H7 (cell line): ENCODE results near the gene DNM3. TPM values are rescaled to one million over a fixed set of nuclear protein-coding genes. Genes with fewer than 3 reads are reported as not detected.
A peak's percentile ranks its signal among the peaks of the same experiment; 100 is the strongest.
"Not testable (repeated sequence)": the region's sequence is repeated elsewhere in the genome, so short reads cannot be mapped to it uniquely, and the experiment has no call there.

ENCODE experiments used
- DNase-seq: peaks from one replicate; pipeline ENCODE4 v3.0.0; 2012
- H3K27me3 ChIP-seq: 2 replicates; pipeline ENCODE4 v1.6.0; 2011; ENCODE audit warnings: mild to moderate bottlenecking, low read length; ENCODE audit not compliant: control insufficient read depth, insufficient read depth
- H3K36me3 ChIP-seq: replicated peaks from 2 replicates; pipeline ENCODE4 v1.5.1; 2011; ENCODE audit warnings: low read length; ENCODE audit not compliant: control insufficient read depth, insufficient read depth
- H3K4me3 ChIP-seq: 2 replicates; pipeline ENCODE4 v1.5.1; 2011; ENCODE audit warnings: low read depth, mild to moderate bottlenecking, control low read depth, low read length, moderate library complexity; ENCODE audit not compliant: insufficient read depth
- total RNA-seq: library from RNA; depleted of rRNA; stranded (reverse); fragments of >200 nt; shearing (Covaris generic); gene quantifications from 2 replicates; pipeline ENCODE4 v1.2.3, GENCODE V29; 2014

The DNM3 gene
- total RNA-seq, 1 experiment from 2014 or later = 0.73 TPM

DNA sequence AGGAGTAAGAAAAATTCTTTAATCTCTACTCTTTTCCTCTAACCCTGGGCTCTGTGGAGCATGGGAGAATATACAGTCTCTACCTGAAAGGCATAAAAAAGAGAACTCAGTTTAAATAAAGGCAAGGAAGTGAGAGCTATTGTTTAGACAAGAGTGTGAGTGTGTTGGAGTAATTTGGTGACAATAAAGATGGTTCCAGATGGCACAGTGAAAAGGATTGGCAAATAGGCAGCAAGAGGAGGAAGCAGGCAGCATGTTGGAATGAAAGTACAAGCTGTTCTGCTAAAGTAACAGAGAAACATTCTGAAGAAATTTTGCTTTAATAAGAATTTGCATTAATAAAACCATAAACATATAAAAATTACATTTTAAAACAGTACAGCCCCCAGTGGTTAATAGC, 163.4 kb downstream of the DNM3 start:
- Histone ChIP-seq H3K36me3 (no peaks in the 10 kb centered on the region), H3K4me3 (no peak overlapping the region), H3K27me3 (no peaks in the 10 kb centered on the region)
- no peak for DNase-seq

DNA sequence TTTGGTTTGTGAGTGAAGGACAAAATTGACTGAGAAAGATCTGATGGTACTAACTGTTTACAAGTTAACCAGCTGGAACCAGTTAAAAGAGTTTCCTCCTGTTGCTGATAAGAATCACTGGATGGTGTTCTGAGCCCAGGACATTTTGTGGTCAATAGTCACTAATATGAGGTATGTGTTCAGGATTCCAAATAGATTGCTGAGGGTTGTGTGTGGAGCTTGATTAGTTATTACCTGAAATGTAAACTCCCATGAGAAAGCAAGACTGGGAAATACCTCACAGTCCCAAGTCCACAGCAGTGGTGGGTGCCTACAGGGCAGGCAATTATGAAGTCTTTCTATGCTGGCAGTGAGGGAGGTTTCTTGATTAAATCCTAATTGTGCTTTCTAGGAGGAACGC, 164.6 kb downstream of the DNM3 start:
- Histone ChIP-seq H3K4me3 (no peak overlapping the region), H3K27me3 (no peaks in the 10 kb centered on the region), H3K36me3 (no peaks in the 10 kb centered on the region)
- DNase-seq = no peak

GRCh38 chr1:172006660-172007059, 165.4 kb downstream of the DNM3 start:
- Histone ChIP-seq H3K27me3 (no peaks in the 10 kb centered on the region), H3K4me3 (no peak overlapping the region), H3K36me3 (no peaks in the 10 kb centered on the region)
- no peak for DNase-seq

DNA sequence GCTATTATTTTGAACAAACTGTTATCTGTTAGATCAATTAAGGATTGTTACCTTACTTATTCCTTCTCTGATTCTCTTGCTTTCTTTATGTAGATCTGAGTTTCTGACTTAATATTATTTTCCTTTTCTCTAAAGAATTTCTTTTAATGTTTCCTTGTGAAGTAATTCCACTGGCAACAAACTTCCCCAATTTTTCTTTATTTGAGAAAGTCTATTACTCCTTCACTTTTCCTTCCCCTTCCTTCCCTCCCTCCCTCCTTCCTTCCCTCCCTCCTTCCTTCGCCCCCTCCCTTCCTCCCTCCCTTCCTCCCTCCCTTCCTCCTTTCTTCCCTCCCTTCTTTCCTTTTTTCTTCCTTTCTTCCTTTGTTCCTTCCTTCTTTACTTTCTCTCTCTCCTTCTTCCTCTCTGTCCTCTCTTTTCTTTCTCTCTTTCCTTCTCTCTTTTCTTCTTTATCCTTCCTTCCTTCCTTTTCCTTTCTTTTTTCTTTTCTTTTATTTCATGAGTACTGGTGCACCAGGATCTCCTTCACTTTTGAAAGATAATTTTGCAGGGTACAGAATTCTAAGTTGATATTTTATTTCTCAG, 177.5 kb downstream of the DNM3 start:
- no peak overlapping the region for H3K4me3 ChIP-seq
- no peak for DNase-seq
- no peaks in the 10 kb centered on the region for H3K27me3 ChIP-seq

GRCh38 chr1:172019976-172020375, 178.7 kb downstream of the DNM3 start:
- H3K36me3 ChIP-seq = no peaks in the 10 kb centered on the region
- H3K27me3 ChIP-seq = no peaks in the 10 kb centered on the region
- H3K4me3 ChIP-seq = no peak overlapping the region
- DNase-seq = no peak

More for the DNA sequence above, 177.5 kb downstream of the DNM3 start:
- no peaks in the 10 kb centered on the region for H3K36me3 ChIP-seq

DNA sequence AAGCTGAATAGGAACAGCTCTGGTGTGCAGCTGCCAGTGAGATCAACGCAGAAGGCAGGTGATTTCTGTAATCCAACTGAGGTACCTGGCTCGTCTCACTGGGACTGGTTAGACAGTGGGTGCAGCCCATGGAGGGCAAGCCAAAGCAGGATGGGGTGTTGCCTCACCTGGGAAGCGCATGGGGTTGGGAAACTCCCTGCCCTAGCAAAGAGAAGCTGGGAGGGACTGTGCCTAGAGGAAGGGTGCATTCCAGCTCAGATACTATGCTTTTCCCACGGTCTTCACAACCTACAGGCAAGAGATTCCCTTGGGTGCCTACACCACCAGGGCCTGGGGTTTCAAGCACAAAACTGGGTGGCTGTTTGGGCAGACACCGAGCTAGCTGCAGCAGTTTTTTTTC, 183.2 kb downstream of the DNM3 start:
- Histone ChIP-seq H3K4me3 (no peak overlapping the region), H3K27me3 (no peaks in the 10 kb centered on the region), H3K36me3 (no peaks in the 10 kb centered on the region)
- DNase-seq = no peak

DNA sequence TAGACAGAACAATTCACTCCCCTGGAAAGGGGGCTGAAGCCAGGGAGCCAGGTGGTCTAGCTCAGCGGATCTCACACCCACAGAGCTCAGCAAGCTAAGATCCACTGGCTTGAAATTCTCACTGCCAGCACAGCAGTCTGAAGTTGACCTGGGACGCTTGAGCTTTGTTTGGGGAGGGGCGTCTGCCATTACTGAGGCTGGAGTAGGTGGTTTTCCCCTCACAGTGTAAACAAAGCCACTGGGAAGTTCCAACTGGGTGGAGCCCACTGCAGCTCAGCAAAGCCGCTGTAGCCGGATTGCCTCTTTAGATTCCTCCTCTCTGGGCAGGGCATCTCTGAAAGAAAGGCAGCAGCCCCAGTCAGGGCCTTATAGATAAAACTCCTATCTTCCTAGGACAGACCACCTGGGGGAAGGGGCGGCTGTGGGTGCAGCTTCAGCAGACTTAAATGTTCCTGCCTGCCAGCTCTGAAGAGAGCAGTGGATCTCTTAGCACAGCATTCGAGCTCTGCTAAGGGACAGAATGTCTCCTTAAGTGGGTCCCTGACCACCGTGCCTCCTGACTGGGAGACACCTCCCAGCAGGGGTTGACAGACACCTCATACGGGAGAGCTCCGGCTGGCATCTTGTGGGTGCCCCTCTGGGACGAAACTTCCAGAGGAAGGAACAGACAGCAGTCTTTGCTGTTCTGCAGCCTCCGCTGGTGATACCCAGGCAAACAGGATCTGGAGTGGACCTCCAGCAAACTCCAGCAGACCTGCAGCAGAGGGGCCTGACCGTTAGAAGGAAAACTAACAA, 183.8 kb downstream of the DNM3 start:
- not testable (repeated sequence) for DNase-seq

DNA sequence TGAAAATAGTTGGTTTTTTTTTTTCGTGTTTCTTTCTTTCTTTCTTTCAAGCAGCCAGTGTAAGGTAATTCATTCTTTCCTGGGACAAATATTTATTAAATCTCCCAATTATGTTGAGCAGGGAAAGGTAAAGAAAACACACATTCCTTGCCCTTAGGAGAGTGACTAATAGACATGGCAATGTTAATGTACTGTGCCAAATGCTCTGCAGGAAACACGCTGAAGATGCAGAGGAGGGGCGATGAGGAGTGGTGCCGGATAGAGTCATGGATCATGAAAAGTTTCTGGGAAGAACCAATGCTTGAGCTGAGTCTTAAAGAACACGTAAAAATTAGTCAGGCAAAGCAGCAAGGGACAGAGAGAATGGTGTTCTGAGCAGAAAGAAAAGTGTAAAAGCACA, 199.2 kb downstream of the DNM3 start:
- no peak for DNase-seq
- no peak overlapping the region for H3K4me3 ChIP-seq
- H3K36me3 ChIP-seq = no peaks in the 10 kb centered on the region
- no peaks in the 10 kb centered on the region for H3K27me3 ChIP-seq

More for the DNA sequence above, 183.8 kb downstream of the DNM3 start:
- H3K27me3 ChIP-seq, H3K36me3 ChIP-seq, H3K4me3 ChIP-seq: not testable (repeated sequence)

- no peaks in the 10 kb centered on the region for H3K36me3 ChIP-seq
- H3K4me3 ChIP-seq = no peak overlapping the region
- no peaks in the 10 kb centered on the region for H3K27me3 ChIP-seq
- DNase-seq = no peak
These were observed 199.8 kb downstream of the DNM3 start for GRCh38 chr1:172041102-172041501.

GRCh38 chr1:172041742-172042141, 200.4 kb downstream of the DNM3 start:
- no peak for DNase-seq

GRCh38 chr1:172043900-172044299, 202.6 kb downstream of the DNM3 start:
- no peak overlapping the region for H3K4me3 ChIP-seq
- DNase-seq = no peak
- no peaks in the 10 kb centered on the region for H3K27me3 ChIP-seq
- H3K36me3 ChIP-seq = no peaks in the 10 kb centered on the region

More at GRCh38 chr1:172041742-172042141, 200.4 kb downstream of the DNM3 start:
- Histone ChIP-seq H3K27me3 (no peaks in the 10 kb centered on the region), H3K4me3 (no peak overlapping the region), H3K36me3 (no peaks in the 10 kb centered on the region)

- Histone ChIP-seq H3K36me3 (no peaks in the 10 kb centered on the region), H3K4me3 (no peak overlapping the region), H3K27me3 (no peaks in the 10 kb centered on the region)
- no peak for DNase-seq
These were observed 210.6 kb downstream of the DNM3 start for GRCh38 chr1:172051898-172052297.

- H3K36me3 ChIP-seq = no peaks in the 10 kb centered on the region
- no peak overlapping the region for H3K4me3 ChIP-seq
- no peaks in the 10 kb centered on the region for H3K27me3 ChIP-seq
These were observed 212.9 kb downstream of the DNM3 start for GRCh38 chr1:172054172-172054571.

GRCh38 chr1:172055816-172056419, 214.6 kb downstream of the DNM3 start:
- not testable (repeated sequence) for H3K27me3 ChIP-seq, DNase-seq, H3K36me3 ChIP-seq
- peak overlapping the region; percentile 22; the same call in 1 of the 2 replicates for H3K4me3 ChIP-seq

More at GRCh38 chr1:172054172-172054571, 212.9 kb downstream of the DNM3 start:
- no peak for DNase-seq

- Histone ChIP-seq H3K4me3 (no peak overlapping the region), H3K27me3 (no peaks in the 10 kb centered on the region), H3K36me3 (no peaks in the 10 kb centered on the region)
- DNase-seq = no peak
These were observed 227.0 kb downstream of the DNM3 start for GRCh38 chr1:172068334-172068733.
